Skin of body (tissue), 2 donors: Measurements from ENCODE around the gene MEOX2. TPM values are rescaled to one million over a fixed set of nuclear protein-coding genes. Genes with fewer than 3 reads are reported as not detected.

Experiments used
- DNase-seq: peaks from one replicate; lab custom pipeline; 2025; lab: John Stamatoyannopoulos, UW
- total RNA-seq: library from RNA; depleted of rRNA; stranded (reverse); fragments of >200 nt; gene quantifications from one replicate; pipeline ENCODE4 v1.2.3, GENCODE V29; 2014

The MEOX2 gene
- total RNA-seq, 1 donor from 2014 or later, result 30.9 TPM

GRCh38 chr7:15681631-15682030 is 4.9 kb downstream of the MEOX2 start:
- DNase-seq, result no peak

GRCh38 chr7:15681186-15681585 is 5.3 kb downstream of the MEOX2 start:
- no peak for DNase-seq

DNA sequence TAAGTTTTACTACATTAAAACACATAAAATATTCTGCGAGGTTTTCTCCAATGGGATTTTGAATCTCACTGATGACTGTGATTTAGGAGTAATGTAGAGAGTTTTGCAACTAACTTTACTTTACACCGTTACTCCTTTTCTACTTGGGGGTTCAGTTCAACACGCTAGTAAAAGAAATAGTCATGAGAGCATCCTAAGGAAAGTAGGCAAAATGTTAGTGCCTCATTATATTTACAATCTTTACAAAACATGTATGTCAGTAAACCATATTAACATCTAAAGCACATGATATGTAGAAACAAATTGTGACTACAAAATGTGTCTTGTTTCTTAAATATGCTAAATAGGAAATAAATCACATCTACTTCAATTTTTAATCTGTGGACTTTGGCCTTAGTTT is 6.0 kb downstream of the MEOX2 start:
- no peak for DNase-seq

DNA sequence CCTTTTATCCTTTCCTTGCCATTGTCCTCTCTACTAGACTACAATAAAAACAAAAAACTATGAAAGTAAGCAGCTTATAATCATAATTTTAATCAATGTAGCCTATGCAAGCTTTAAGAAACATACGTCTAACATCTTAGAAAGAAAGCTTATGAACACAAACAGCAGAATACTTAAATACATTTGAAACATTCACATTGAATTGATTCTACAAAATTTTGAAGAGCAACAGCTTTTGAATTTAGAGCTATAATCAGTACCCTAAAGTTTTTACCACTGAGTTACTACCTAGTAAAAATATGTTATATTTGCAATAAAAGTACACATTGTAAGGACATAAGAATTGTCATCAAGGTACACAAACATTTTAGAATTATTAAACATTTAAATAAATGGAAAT is 7.2 kb downstream of the MEOX2 start:
- no peak for DNase-seq

DNA sequence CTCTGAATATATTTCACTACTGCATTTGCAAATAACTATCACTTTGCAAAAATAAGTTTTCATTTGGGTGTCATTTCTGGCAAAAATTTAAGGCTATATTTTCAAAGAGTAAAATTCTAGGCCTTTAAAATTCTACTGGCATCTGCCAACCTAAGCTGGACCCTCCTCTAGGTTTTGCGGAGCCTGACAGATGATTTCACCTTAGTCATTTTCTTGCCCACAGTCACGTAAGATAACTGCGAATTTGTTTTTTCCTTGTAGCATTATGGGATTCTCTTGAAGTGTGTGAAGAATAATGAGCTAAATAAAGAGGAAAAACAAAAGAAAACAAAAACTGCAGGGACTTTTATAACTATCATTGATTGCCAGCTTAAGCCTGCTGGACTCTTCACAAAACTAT is 7.8 kb downstream of the MEOX2 start:
- DNase-seq, result no peak

GRCh38 chr7:15675379-15675778 is 11.1 kb downstream of the MEOX2 start:
- DNase-seq, result no peak

GRCh38 chr7:15674586-15674985 is 11.9 kb downstream of the MEOX2 start:
- no peak for DNase-seq

GRCh38 chr7:15669443-15670090 is 16.9 kb downstream of the MEOX2 start:
- no peak for DNase-seq

GRCh38 chr7:15667991-15668390 is 18.5 kb downstream of the MEOX2 start:
- no peak for DNase-seq

GRCh38 chr7:15662451-15662850 is 24.0 kb downstream of the MEOX2 start:
- DNase-seq, result peak; percentile 78

DNA sequence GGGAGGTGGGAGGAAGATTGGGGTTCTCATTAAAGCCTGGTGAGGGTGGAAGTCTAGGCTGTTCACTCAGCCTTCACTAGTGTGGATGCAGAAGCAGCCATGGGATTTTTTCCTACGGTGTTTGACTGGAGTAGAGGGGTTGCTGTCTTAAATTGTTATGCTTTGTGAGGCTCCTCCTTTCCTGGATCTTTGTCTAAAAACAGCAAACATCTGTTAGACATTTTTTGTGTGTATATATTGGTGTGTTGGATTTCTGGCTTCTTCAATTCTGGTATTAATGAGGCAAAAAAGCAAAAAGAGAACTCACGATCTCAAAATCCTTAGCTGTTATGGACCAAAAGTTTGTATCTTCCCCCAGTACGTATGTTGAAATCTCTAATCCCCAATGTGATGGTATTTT is 28.2 kb downstream of the MEOX2 start:
- DNase-seq, result no peak

- DNase-seq, result peak; percentile 39
Observed at GRCh38 chr7:15652776-15653290, 33.6 kb downstream of the MEOX2 start.

DNA sequence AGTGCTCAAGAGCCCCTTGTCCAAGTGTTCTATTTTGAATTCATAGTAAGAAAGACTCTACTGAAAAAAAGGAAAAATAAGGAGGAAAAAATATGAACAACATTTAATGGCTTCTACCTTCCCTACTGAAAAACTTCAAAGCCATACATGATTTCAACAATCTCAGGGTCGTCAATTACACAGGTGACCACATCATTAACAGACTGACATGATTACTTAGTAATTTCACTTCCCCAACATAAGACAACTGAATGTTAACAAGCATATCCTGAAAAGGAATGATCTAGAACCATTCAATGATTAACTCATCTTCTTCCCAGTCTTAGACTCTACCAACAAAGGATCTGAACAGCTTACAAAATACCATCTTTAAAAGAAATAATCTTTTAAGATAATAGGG is 34.8 kb downstream of the MEOX2 start:
- DNase-seq, result no peak

DNA sequence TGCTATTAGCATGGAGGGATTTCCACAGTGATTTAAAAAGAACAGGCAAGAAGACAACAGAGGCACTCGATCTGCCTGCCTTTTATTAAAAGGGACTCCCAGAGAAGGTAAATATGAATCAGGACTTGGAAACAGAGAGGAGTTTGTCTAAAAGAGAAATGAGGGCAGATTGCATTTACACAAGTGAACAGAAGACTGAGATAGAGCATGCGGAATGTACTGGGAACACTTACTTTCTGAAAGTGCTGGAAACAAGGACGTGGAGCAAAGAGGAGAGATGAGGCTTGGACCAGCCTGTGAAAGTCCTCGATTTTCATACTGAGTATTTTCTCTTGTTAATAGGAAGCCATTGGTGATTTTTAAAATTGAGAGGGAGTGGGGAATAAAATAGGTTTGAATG is 35.7 kb downstream of the MEOX2 start:
- no peak for DNase-seq

DNA sequence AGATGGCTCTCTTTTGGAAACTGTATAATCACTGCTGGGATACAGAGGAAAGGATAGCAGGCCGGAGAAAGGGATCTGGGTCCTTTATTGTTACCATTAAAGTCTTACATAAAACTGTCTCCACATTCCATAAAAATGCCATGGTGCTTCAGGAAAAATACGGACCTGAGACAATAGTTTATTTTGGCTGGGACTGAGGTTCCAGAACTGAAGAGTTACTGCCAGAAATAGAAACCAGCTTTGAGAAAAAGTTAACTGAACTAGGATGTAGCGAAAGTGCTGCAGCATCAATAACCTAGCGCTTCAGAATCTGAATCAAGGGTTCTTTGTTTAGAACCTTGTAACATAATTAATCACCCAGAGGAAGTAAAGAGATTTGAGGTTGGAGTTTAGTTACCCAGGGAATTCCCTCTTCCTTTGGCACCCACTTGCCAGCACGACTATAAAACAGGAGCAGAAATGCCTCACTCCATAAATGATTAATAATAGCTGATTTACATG is 38.0 kb downstream of the MEOX2 start:
- DNase-seq, result no peak

GRCh38 chr7:15647309-15647708 is 39.2 kb downstream of the MEOX2 start:
- DNase-seq, result no peak

GRCh38 chr7:15643000-15643705 is 43.3 kb downstream of the MEOX2 start:
- no peak for DNase-seq

DNA sequence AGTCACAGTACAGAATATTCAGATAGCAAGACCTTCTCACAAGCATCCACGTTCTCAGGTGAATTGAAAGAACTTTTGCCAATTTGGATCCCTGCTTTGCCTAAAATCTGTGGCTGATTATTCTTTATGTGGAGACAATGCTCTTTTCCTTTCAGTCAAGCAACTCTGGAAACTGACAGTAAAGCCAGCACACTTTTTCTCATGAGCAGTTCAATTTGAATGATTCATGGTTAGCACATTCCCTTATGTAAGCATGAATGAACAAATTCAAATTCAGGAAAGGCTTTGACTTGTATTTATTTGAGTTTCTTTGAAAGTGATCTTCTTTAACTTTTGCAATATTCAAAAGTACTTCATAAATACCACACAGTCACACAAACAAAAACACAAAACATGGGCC is 57.6 kb downstream of the MEOX2 start:
- peak; percentile 19 for DNase-seq

- no peak for DNase-seq
Observed at GRCh38 chr7:15626041-15626440, 60.4 kb downstream of the MEOX2 start.

DNA sequence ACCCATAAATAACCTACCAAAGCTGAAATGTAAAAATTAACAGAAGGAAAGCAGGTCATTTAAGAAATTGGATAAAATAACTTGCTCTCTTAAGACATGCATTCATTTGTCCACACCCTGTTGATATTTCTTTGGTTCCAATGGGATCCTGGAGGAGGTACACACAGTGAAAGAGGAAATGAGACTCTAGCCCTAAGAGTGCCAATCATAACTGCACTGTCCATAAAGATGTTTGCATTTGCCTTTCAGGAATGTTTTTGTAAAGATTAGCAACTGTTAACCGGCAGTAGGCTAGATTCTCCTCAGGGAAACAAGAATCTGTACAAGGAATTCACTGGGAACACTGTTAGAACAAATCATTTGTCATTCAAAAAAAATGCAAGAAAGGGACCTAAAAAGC is 61.0 kb downstream of the MEOX2 start:
- DNase-seq, result no peak

DNA sequence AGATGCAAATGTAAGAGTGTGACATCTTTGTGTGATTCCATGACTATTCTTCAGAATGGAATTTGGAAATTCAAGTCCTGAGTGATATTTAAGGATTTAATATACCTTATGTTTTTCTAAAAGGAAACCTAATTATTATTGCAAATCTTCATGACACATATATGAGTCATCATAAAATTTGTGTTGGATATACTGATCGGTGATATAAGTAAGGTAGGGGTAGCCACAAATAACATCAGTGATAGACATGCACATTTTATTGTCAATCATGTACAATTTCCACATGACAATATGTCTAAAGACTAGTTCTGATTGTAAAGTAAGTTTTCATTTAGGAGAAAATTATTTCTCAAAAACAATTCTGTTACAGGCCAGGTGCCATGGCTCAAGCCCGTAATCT is 65.0 kb downstream of the MEOX2 start:
- DNase-seq, result no peak

- no peak for DNase-seq
Observed at GRCh38 chr7:15620491-15621185, 65.8 kb downstream of the MEOX2 start.
